IMR-90 (cell line): ENCODE measurements around the gene TPO. TPM values are rescaled to one million over a fixed set of nuclear protein-coding genes. Genes with fewer than 3 reads are reported as not detected.

Experiments used
- ATAC-seq: fragments of 200-7000 bp; cut with Tn5 transposase; 2 replicates; pipeline ENCODE4 v1.9.1; 2020; ENCODE audit warnings: low read depth, mild to moderate bottlenecking, moderate library complexity
- BruUV-seq: library from RNA; stranded (reverse); fragments of 400-500 nt; replicated peaks from 2 replicates; lab custom pipeline; 2021; lab: Mats Ljungman, UMichigan
- CTCF ChIA-PET: fragments of 300-600 bp; formaldehyde crosslinking; extraction: SDS; loops from one replicate; lab custom pipeline; 2021; ENCODE audit warnings: antibody characterized with exemption; lab: Yijun Ruan, JAX
- POLR2A ChIA-PET: fragments of 300-600 bp; sonication (Branson Sonifier 250); formaldehyde crosslinking; loops from one replicate; lab custom pipeline; 2022; ENCODE audit warnings: antibody characterized with exemption; ENCODE audit not compliant: unreplicated experiment; lab: Charles Lee
- DNase-seq: peaks from one replicate; pipeline ENCODE4 v3.0.0; 2013
- H2AFZ ChIP-seq: replicated peaks from 2 replicates; pipeline ENCODE3; 2013; ENCODE audit warnings: low read length, mild to moderate bottlenecking; ENCODE audit not compliant: poor library complexity
- H2AK5ac ChIP-seq: 2 replicates; pipeline ENCODE4 v1.6.1; 2013; ENCODE audit warnings: low read depth, low read length, inconsistent platforms
- H2AK9ac ChIP-seq: replicated peaks from 2 replicates; pipeline ENCODE3; 2013; ENCODE audit warnings: mild to moderate bottlenecking, low read depth, low read length, moderate library complexity; ENCODE audit not compliant: poor library complexity
- H2BK120ac ChIP-seq: 2 replicates; pipeline ENCODE4 v1.6.1; 2013; ENCODE audit warnings: low read depth, low read length, inconsistent platforms
- H2BK15ac ChIP-seq: 3 replicates; pipeline ENCODE4 v1.6.1; 2013; ENCODE audit warnings: low read depth, low read length, inconsistent platforms
- H2BK20ac ChIP-seq: 2 replicates; pipeline ENCODE4 v1.6.1; 2013; ENCODE audit warnings: low read depth, mild to moderate bottlenecking, inconsistent platforms, low read length, moderate library complexity
- H2BK5ac ChIP-seq: 2 replicates; pipeline ENCODE4 v1.6.1; 2013; ENCODE audit warnings: mild to moderate bottlenecking, low read depth, low read length, inconsistent platforms; ENCODE audit not compliant: poor library complexity, severe bottlenecking
- H3K14ac ChIP-seq: replicated peaks from 2 replicates; pipeline ENCODE4 v1.6.1; 2013; ENCODE audit warnings: low read depth, low read length, inconsistent platforms
- H3K18ac ChIP-seq: 2 replicates; pipeline ENCODE4 v1.6.1; 2013; ENCODE audit warnings: low read depth, low read length, control low read depth
- H3K23ac ChIP-seq: 2 replicates; pipeline ENCODE4 v1.6.1; 2013; ENCODE audit warnings: low read depth, low read length, inconsistent platforms
- H3K27ac ChIP-seq: 2 replicates; pipeline ENCODE4 v1.5.1; 2013; ENCODE audit warnings: mild to moderate bottlenecking, control low read depth, low read length; ENCODE audit not compliant: insufficient read depth
- H3K27me3 ChIP-seq: 2 replicates; pipeline ENCODE4 v1.6.1; 2013; ENCODE audit warnings: low read length; ENCODE audit not compliant: control insufficient read depth, insufficient read depth
- H3K36me3 ChIP-seq: 2 replicates; pipeline ENCODE4 v1.6.1; 2013; ENCODE audit warnings: low read length, mixed read lengths; ENCODE audit not compliant: control insufficient read depth, insufficient read depth
- H3K4ac ChIP-seq: 2 replicates; pipeline ENCODE4 v1.6.1; 2013; ENCODE audit warnings: low read depth, low read length, inconsistent platforms
- H3K4me1 ChIP-seq: 2 replicates; pipeline ENCODE4 v1.6.1; 2013; ENCODE audit warnings: low read length, mixed read lengths; ENCODE audit not compliant: control insufficient read depth, insufficient read depth
- H3K4me2 ChIP-seq: 2 replicates; pipeline ENCODE4 v1.6.1; 2013; ENCODE audit warnings: low read depth, mild to moderate bottlenecking, control low read depth, low read length, moderate library complexity
- H3K4me3 ChIP-seq: 2 replicates; pipeline ENCODE4 v1.5.1; 2013; ENCODE audit warnings: low read depth, mild to moderate bottlenecking, control low read depth, low read length, moderate library complexity; ENCODE audit not compliant: insufficient read depth
- H3K56ac ChIP-seq: 2 replicates; pipeline ENCODE4 v1.6.1; 2013; ENCODE audit warnings: low read length, inconsistent platforms; ENCODE audit not compliant: insufficient read depth; ENCODE audit errors: extremely low read depth
- H3K79me1 ChIP-seq, 2 experiments: 2 replicates each; pipeline ENCODE4 v1.6.1; 2013; ENCODE audit warnings: low read length in 2 of 2, inconsistent platforms in 1 of 2, low read depth in 1 of 2
- H3K9ac ChIP-seq: 2 replicates; pipeline ENCODE4 v1.6.1; 2013; ENCODE audit warnings: low read depth, low read length, control low read depth
- H3K9me1 ChIP-seq: 2 replicates; pipeline ENCODE4 v1.6.1; 2013; ENCODE audit warnings: low read length, inconsistent platforms; ENCODE audit not compliant: insufficient read depth
- H3K9me3 ChIP-seq: 2 replicates; pipeline ENCODE4 v1.6.1; 2013; ENCODE audit warnings: low read length; ENCODE audit not compliant: control insufficient read depth, insufficient read depth
- H4K20me1 ChIP-seq: 2 replicates; pipeline ENCODE4 v1.6.1; 2013; ENCODE audit warnings: low read length, inconsistent platforms; ENCODE audit not compliant: insufficient read depth
- H4K5ac ChIP-seq: 2 replicates; pipeline ENCODE4 v1.6.1; 2013; ENCODE audit warnings: mild to moderate bottlenecking, low read depth, low read length, control low read depth
- H4K8ac ChIP-seq, 2 experiments: 2 replicates each; pipeline ENCODE4 v1.6.1; 2013; ENCODE audit warnings: low read depth in 2 of 2, low read length in 2 of 2, control low read depth in 1 of 2, inconsistent platforms in 1 of 2
- H4K91ac ChIP-seq: 2 replicates; pipeline ENCODE4 v1.6.1; 2013; ENCODE audit warnings: low read depth, low read length, inconsistent platforms; ENCODE audit not compliant: insufficient read depth
- BHLHE40 ChIP-seq: fragments of 150-350 bp; IDR thresholded peaks from 2 replicates; pipeline ENCODE4 v1.6.1; 2016; ENCODE audit warnings: mild to moderate bottlenecking, low read depth, low read length
- CEBPB ChIP-seq: IDR thresholded peaks from 2 replicates; pipeline ENCODE4 v1.6.1; 2012; ENCODE audit warnings: low read depth, low read length, improper control_type of control experiment
- CHD1 ChIP-seq: IDR thresholded peaks from 2 replicates; pipeline ENCODE4 v1.6.1; 2012; ENCODE audit warnings: low read depth, low read length, improper control_type of control experiment
- FOS ChIP-seq: fragments of 150-350 bp; IDR thresholded peaks from 2 replicates; pipeline ENCODE4 v1.6.1; 2016; ENCODE audit warnings: low read depth, low read length
- MAFK ChIP-seq: IDR thresholded peaks from 2 replicates; pipeline ENCODE4 v1.6.1; 2012; ENCODE audit warnings: low read depth, low read length, improper control_type of control experiment
- MAZ ChIP-seq: IDR thresholded peaks from 2 replicates; pipeline ENCODE4 v1.6.1; 2012; ENCODE audit warnings: low read depth, mild to moderate bottlenecking, low read length, improper control_type of control experiment, moderate library complexity, borderline replicate concordance
- MXI1 ChIP-seq: IDR thresholded peaks from 2 replicates; pipeline ENCODE4 v1.6.1; 2012; ENCODE audit warnings: low read depth, mild to moderate bottlenecking, low read length, moderate library complexity, borderline replicate concordance
- NFE2L2 ChIP-seq: fragments of 150-350 bp; IDR thresholded peaks from 2 replicates; pipeline ENCODE4 v1.6.1; 2016; ENCODE audit warnings: low read depth, mild to moderate bottlenecking, low read length
- POLR2A ChIP-seq: IDR thresholded peaks from 2 replicates; pipeline ENCODE4 v1.6.1; 2012; ENCODE audit warnings: mild to moderate bottlenecking, low read depth, low read length
- RAD21 ChIP-seq: IDR thresholded peaks from 2 replicates; pipeline ENCODE4 v1.6.1; 2012; ENCODE audit warnings: low read length, improper control_type of control experiment
- RCOR1 ChIP-seq: IDR thresholded peaks from 2 replicates; pipeline ENCODE4 v1.6.1; 2012; ENCODE audit warnings: mild to moderate bottlenecking, low read length, improper control_type of control experiment; ENCODE audit not compliant: insufficient replicate concordance
- RFX5 ChIP-seq: IDR thresholded peaks from 2 replicates; pipeline ENCODE4 v1.8.0; 2012; ENCODE audit warnings: low read depth, mild to moderate bottlenecking, low read length, moderate library complexity
- SMC3 ChIP-seq: fragments of 150-350 bp; IDR thresholded peaks from 2 replicates; pipeline ENCODE4 v1.6.1; 2016; ENCODE audit warnings: low read depth, mild to moderate bottlenecking, antibody characterized with exemption, low read length, moderate library complexity
- USF2 ChIP-seq: fragments of 150-350 bp; IDR thresholded peaks from 2 replicates; pipeline ENCODE4 v1.6.1; 2017; ENCODE audit warnings: mild to moderate bottlenecking, antibody characterized with exemption, low read length, low read depth
- WGBS, 2 experiments: methylation state at CpG; one replicate each; pipeline versions ENCODE4 v1.1.5 to v1.1.7; 2013; ENCODE audit warnings: missing lambda C conversion rate in 2 of 2; ENCODE audit not compliant: insufficient read length in 1 of 2; ENCODE audit errors: extremely low coverage in 2 of 2; 5-methylcytosine and 5-hydroxymethylcytosine counted together
- dilution Hi-C: fragments of 300-500 bp; cut with HindIII; formaldehyde crosslinking; loops from one replicate; pipeline ENCODE4 v1.14.3; 2018; ENCODE audit warnings: low sequenced_read_pairs; ENCODE audit not compliant: unreplicated experiment
- in situ Hi-C: fragments of 300-500 bp; cut with MboI; formaldehyde crosslinking; loops from 3 replicates; pipeline ENCODE4 v1.14.3; 2019; ENCODE audit warnings: low sequenced_read_pairs, inconsistent platforms, mixed read lengths
- intact Hi-C: fragments of 100-400 bp; cut with micrococcal nuclease; formaldehyde crosslinking; loops from 2 replicates; pipeline ENCODE4 v1.10.0; 2022
- polyA plus RNA-seq, 3 experiments: library from polyadenylated mRNA; depleted of rRNA; stranded (reverse); fragments of >200 nt; gene quantifications; 2 replicates each; pipeline ENCODE4 v1.2.3, GENCODE V29; 2012; ENCODE audit warnings: low replicate concordance in 1 of 3
- total RNA-seq: library from RNA; depleted of rRNA; stranded (reverse); fragments of >200 nt; gene quantifications from 2 replicates; pipeline ENCODE4 v1.2.3, GENCODE V29; 2012
- TF ChIP-seq, protein P1 (sequence below): fragments of 150-350 bp; IDR thresholded peaks from 2 replicates; pipeline ENCODE4 v1.6.1; 2016; ENCODE audit warnings: low read depth, mild to moderate bottlenecking, low read length, moderate library complexity, borderline replicate concordance
- TF ChIP-seq, protein P2 (sequence below): conservative IDR thresholded peaks from 2 replicates; pipeline ENCODE4 v1.5.1; 2012; ENCODE audit warnings: mild to moderate bottlenecking, low read depth, low read length, improper control_type of control experiment

The TPO gene
- total and polyA plus RNA-seq, 2 of the 4 experiments (the other 2 are of a cell fraction) = not detected

GRCh38 chr2:1420746-1421480, 7.7 kb downstream of the TPO start:
- Histone ChIP-seq H2BK15ac (no peak overlapping the region), H2AK5ac (no peak overlapping the region), H3K9me3 (peaks cover 30% of the 10 kb centered on the region), H3K9ac (no peak overlapping the region), H4K20me1 (no peaks in the 10 kb centered on the region), H3K4ac (no peak overlapping the region), H3K36me3 (no peaks in the 10 kb centered on the region), H3K9me1 (no peaks in the 10 kb centered on the region), H2AFZ (no peak overlapping the region), H3K27ac (no peak overlapping the region), H3K4me3 (no peak overlapping the region), H4K8ac (no peak overlapping the region), H3K4me1 (no peaks in the 10 kb centered on the region), H2BK5ac (no peak overlapping the region), H3K56ac (no peak overlapping the region), H3K18ac (no peak overlapping the region), H3K4me2 (no peak overlapping the region), H2BK20ac (no peak overlapping the region), H2AK9ac (no peak overlapping the region), H3K14ac (no peak overlapping the region), H2BK120ac (no peak overlapping the region), H4K5ac (no peak overlapping the region), H3K79me1 (no peaks in the 10 kb centered on the region), H3K23ac (no peak overlapping the region), H4K91ac (no peak overlapping the region), H3K27me3 (no peaks in the 10 kb centered on the region)
- DNase-seq (no peak), ATAC-seq (no peak)
- 47% methylated on average over 8 of the region's 23 CpGs; no CpG with 5 or more reads in 1 of the 2 experiments for WGBS, 2 experiments
- TF ChIP-seq RAD21 (no peak), CHD1 (no peak), RCOR1 (no peak), MAFK (no peak), NFE2L2 (no peak), SMC3 (no peak), FOS (no peak), RFX5 (no peak), MXI1 (no peak), USF2 (no peak), CEBPB (no peak), MAZ (no peak), BHLHE40 (no peak), POLR2A (no peak)
- TF ChIP-seq, protein P1, sequence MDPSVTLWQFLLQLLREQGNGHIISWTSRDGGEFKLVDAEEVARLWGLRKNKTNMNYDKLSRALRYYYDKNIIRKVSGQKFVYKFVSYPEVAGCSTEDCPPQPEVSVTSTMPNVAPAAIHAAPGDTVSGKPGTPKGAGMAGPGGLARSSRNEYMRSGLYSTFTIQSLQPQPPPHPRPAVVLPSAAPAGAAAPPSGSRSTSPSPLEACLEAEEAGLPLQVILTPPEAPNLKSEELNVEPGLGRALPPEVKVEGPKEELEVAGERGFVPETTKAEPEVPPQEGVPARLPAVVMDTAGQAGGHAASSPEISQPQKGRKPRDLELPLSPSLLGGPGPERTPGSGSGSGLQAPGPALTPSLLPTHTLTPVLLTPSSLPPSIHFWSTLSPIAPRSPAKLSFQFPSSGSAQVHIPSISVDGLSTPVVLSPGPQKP = no peak
- TF ChIP-seq, protein P2, sequence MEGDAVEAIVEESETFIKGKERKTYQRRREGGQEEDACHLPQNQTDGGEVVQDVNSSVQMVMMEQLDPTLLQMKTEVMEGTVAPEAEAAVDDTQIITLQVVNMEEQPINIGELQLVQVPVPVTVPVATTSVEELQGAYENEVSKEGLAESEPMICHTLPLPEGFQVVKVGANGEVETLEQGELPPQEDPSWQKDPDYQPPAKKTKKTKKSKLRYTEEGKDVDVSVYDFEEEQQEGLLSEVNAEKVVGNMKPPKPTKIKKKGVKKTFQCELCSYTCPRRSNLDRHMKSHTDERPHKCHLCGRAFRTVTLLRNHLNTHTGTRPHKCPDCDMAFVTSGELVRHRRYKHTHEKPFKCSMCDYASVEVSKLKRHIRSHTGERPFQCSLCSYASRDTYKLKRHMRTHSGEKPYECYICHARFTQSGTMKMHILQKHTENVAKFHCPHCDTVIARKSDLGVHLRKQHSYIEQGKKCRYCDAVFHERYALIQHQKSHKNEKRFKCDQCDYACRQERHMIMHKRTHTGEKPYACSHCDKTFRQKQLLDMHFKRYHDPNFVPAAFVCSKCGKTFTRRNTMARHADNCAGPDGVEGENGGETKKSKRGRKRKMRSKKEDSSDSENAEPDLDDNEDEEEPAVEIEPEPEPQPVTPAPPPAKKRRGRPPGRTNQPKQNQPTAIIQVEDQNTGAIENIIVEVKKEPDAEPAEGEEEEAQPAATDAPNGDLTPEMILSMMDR = no peak
- intact Hi-C loops = no loop called here
- POLR2A ChIA-PET = no interaction called here
- dilution Hi-C loops = no loop called here
- CTCF ChIA-PET = no interaction called here
- BruUV-seq = no TSS peak
- in situ Hi-C loops = no loop called here
